GM18520 (cell line): Measurements from ENCODE around the gene HNMT.
"Not testable (repeated sequence)": the region's sequence is repeated elsewhere in the genome, so short reads cannot be mapped to it uniquely, and the experiment has no call there.

Experiments used
- ATAC-seq: cut with Tn5 transposase; IDR thresholded peaks from one replicate; pipeline ENCODE4 v1.9.1; 2021; ENCODE audit not compliant: unreplicated experiment

The HNMT gene

GRCh38 chr2:138040616-138041015 is 76.3 kb downstream of the HNMT start:
- ATAC-seq, result no peak

- no peak for ATAC-seq
Observed at GRCh38 chr2:138042311-138042710, 78.0 kb downstream of the HNMT start.

DNA sequence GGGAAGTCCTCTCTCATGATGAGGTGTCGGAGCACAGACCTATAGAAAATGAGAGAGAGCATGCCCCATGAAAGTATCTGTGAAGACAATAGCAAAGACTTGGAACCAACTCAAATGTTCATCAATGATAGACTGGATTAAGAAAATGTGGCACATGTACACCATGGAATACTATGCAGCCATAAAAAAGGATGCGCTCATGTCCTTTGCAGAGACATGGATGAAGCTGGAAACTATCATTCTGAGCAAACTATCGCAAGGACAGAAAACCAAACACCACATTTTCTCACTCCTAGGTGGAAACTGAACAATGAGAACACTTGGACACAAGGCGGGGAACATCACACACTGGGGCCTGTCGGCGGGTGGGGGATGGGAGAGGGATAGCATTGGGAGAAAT is 79.3 kb downstream of the HNMT start:
- not testable (repeated sequence) for ATAC-seq

- no peak for ATAC-seq
Observed at GRCh38 chr2:138058427-138058826, 94.2 kb downstream of the HNMT start.

DNA sequence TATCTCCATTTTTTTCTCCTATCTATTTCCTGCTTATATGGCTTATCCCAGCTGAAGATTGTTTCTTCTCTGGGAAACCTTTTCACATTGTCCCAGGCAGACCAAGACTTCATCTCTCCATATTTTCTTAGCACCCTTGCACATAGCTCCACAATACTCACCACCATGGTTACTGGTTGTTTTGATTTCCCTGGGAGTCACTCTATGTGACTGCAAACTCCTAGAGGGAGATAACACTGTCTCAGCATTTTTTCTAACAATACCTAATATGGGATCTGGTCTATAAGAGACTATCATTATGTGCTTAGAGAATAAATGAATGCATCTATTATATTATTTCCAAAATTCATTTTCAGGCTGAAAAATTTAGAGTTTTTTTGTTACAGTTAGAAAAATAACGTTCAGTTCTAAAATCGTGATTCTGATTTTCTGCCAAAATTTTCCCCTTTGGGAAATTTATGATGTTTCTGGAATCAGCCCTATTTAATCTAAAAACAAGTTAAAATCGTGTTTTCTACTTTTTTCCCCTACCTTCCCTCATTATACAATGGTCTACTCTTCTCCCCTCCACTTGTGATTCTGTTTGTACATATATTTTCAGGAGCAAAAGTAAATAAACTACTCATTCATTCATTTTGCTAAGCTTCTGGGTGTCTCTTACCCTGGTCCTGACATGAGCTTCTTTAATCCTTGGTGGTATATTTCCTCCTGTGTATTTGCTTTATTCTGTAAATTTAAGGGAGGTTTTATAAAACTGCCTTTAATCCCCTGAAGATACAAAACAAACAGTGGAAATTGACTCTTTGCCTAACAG is 95.4 kb downstream of the HNMT start:
- no peak for ATAC-seq

DNA sequence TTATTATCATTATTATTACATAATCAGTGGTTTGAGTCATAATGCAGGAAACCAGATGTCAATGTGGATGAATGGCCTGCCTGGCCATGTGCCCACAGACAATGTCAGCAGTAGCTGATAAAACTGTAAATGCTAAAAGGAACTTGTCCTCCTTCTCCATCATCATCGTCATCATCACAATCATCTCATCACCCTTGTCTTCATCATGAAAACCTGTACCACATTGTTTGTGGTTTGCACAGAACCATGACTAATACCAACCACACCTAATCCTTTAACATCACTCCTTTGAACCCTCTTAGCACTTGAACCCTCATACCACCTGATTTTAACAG is 96.0 kb downstream of the HNMT start:
- ATAC-seq, result no peak

- ATAC-seq, result no peak
Observed at GRCh38 chr2:138061961-138062360, 97.7 kb downstream of the HNMT start.

DNA sequence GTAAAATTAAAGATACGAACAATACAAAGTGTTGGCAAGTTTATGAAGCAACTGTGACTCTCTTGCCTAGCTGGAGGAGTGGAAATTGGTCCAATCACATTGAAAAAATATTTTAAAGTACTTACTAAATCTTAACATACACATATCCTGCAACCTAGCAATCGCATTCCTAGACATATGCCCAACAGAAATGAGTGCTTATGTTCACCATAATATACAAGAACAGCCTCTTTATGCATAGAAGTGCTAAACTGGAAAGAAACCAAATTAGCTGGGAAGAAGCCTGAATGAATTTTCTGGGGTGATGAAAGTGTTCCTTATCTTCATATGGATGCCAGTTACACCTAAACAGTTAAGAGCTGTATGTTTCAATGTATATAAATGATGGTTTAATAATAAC is 98.9 kb downstream of the HNMT start:
- no peak for ATAC-seq
